OCI-M2 (cell line): ENCODE data around the gene NCOA5.
"Not testable (repeated sequence)": the region's sequence is repeated elsewhere in the genome, so short reads cannot be mapped to it uniquely, and the experiment has no call there.

Experiments used
- DNase-seq: peaks from one replicate; lab custom pipeline; 2025; ENCODE audit not compliant: unreplicated experiment; lab: John Stamatoyannopoulos, UW

NCOA5 gene

DNA sequence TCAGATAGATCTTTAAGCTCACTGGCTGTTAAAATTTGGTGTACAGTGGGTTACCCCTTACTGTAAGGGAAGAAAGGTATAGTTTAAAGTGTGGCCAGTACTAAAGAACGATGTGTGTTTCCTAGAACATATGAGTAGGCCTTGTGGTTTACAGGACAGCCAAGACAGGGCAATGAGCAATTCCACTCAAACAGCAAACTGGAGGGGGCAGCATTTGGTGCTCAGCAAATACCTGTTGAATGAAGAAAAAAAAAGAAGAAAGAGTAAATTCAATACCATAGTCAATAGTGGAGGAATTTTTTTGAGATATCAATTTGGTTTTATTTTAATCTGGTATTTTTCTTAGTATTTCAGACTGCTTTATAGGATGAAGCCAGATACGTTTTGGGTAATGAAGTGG lies 3.8 kb upstream of the NCOA5 start:
- DNase-seq, result no peak

DNA sequence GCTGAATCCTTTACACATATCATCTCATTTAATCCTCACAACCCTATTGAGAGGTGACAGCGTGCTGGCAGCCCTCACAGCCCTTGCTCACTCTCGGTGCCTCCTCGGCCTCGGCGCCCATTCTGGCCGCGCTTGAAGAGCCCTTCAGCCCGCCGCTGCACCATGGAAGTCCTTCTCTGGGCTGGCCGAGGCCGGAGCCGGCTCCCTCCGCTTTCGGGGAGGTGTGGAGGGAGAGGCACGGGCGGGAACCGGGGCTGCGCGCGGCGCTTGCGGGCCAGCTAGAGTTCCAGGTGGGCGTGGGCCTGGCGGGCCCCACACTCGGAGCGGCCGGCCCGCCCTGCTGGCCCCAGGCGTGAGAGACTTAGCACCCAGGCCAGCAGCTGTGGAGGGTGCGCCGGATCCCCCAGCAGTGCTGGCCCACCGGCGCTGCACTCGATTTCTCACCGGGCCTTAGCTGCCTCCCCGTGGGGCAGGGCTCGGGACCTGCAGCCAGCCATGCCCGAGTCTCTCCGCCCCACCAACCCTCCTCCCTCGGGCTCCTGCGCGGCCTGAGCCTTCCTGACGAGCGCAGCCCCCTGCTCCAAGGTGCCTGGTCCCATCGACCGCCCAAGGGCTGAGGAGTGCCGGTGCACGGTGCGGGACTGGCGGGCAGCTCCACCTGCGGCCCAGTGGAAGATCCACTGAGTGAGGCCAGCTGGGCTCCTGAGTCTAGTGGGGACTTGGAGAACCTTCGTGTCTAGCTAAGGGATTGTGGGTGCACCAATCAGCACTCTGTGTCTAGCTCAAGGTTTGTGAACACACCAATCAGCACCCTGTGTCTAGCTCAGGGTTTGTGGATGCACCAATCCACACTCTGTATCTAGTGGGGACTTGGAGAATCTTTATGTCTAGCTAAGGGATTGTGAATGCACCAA lies 2.1 kb upstream of the NCOA5 start:
- not testable (repeated sequence) for DNase-seq

DNA sequence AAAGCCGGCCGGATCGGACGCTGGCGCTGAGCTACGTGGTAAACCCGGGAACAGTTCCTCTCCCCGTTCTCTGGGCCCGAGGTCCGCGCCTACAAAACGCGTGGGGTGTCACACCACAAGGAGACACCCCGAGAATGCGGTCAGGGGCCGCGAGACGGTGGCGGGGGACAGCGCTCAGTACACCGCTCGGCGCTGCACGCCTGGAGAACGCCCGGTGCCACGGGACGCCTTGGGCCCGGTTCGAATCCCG lies 670 bp downstream of the NCOA5 start:
- DNase-seq, result no peak

DNA sequence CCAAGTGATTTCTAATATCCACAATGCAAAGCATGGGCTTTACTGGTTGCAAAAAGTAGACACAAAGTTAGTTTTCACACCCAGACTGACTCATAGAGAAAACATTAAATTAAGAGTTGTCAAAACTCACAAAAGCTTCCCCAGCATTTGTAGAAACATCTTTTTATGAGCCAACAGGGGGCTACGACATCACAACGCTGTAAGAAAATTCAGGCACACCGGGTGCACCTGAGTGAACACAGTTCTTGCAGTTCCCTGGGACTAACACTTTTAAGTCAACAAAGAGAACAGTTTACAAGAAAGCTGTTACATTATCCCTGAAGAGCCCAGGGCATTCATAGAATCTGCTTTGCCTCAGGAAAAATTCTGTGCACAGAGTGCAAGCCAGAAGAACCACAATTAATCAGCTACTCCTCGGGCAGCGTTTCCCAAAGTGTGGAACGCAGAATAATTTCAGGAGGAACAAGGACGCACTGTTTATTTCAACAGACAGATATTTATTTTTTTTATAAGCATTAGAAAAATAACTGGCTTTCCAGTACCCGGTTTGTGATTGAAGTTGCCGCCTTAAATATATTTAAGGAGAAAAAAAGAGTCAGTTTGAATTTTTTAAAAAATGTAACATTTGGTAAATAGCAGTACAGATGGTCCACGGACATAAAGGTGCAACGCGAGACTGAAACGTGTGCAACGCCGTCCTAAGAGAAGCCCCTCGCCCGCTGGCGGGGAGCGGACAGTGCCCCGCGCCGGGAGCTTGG lies 1.2 kb downstream of the NCOA5 start:
- no peak for DNase-seq

DNA sequence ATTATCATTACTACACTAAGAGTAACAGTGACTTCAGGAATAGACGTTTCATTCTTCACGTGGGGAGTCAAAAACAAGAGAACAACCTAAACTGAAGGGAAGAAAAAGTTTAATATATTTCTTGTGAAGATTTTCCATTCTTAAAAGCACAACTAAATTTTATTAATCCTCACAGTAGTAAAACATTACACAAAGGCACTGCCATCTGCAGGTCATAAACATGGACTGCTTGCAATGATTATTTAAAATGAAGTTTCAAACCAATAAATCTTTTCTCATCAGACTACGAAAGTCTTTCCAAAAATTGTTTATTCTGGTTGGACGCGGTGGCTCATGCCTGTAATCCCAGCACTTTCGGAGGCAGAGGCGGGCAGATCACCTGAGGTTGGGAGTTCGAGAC lies 2.6 kb downstream of the NCOA5 start:
- DNase-seq, result no peak

DNA sequence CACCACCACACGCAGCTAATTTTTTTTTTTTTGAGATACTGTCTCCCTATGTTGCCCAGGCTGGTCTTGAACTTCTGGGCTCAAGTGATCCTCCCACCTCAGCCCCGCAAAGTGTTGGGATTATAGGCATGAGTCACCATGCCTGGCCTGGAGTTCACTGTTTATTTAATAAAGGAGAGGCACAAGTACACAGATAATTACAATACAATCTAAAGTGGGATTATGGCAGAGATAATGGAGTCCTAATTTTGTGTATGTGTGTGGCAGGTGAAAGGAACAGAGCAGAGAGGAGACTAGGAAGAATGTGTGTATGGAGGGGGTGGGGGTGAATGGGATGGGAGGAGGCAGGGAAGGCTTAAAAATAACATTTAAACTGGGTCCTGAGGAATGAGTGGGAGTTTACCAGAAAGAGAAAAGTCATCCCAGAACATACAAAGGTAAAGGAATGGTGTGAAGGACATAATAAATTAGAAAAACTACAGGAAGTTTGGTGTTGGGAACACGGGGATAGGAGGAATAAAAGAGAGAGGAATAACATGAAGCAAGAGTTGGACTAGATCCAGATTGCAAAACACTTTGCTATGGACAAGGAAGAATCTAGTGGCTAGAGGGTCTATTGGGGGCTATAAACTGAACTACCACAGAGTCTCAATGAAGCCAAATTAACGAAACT lies 4.4 kb downstream of the NCOA5 start:
- DNase-seq, result no peak

DNA sequence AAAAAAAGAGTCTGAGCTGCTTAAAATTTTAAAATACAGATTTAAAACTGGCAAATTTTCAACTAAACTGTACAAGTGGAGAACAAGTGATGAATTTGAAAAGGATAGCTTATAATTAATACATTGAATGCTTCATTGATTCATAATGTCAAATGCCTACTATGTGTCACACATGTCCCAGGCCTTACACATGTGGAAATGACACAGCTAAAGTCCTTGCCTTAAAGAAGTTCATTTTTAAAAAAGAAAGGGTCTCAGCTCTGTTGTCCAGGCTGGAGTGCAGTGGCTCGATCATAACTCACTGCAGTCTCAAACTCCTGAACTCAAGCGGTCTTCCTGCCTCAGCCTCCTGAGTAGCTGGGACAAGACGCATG lies 5.0 kb downstream of the NCOA5 start:
- no peak for DNase-seq

DNA sequence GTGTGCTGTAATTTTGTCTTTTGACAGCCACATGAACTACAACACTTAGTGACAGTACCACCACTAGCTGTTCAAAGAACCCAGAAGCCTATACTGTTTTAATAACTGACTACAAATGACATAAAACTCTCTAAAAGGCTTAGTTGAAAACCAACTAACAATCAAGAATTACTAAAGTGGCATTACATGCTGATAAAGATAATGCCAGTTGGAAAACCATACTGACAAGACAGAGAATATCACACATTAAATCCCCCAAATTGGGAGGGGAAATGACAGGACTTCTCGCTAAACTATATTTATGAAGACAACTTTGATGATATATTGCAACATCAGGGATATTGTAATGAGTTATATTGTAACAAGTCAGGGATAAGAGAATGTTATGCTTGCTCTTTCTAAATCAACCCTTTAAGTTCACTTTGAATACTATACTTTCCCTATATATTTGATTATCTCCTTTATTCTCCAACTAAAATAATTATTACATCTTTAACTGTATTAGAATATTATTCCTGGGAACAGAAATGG lies 6.2 kb downstream of the NCOA5 start:
- DNase-seq, result no peak

DNA sequence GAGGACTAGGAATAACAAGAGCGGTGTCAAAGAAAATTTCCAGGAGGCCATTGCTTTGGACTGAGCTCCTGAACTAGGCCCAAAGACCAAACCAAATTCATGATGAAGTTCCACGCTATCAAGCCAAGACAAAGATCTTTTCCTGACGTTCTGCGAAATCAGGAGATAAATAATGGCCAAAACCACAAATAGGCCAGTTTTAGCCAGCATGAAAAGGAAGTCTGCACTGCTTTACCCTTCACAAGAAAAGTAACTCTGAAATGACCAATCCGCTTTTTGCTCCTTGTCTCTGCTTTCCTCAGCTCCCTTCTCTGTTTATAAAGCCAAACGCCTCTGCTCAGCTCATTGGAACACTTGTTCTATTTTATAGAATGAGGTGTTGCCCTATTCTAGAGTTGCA lies 6.7 kb downstream of the NCOA5 start:
- DNase-seq, result no peak

DNA sequence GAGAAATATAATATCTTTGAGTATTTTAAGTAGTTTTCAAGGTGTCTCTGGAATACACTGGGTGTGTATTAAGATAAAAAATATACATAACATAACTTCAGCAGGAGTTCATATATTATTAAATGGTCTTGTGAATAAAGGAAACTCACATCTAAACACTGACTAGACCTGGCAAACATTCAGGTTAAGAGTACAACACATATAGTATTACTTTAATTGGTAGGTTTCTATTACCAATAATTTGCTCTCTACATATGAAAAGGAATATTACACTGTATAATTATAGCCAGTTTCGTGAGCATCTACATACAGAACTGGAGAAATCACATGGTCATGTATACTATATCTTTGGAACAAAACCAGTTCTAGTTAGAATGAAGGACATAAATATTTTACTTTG lies 8.7 kb downstream of the NCOA5 start:
- DNase-seq, result no peak

DNA sequence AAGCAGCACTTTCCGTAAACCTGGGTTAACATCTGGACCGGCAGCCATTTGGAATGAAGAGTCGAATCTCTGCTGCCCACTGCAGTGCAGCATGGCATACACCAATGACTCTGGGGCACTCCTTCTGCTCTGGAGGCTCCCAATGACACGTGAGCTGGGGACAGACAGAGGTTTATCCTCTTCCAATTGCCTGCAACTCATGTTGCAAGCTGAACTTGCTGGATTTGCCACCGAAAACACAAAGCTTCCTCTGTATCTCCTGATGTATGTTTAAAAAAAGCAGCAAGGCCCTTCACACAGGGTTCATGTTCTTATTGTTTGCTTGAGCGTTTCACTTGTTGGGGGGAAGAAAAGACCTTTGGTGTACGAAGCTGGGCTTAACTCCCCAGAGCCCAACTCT lies 10.8 kb downstream of the NCOA5 start:
- DNase-seq, result no peak

DNA sequence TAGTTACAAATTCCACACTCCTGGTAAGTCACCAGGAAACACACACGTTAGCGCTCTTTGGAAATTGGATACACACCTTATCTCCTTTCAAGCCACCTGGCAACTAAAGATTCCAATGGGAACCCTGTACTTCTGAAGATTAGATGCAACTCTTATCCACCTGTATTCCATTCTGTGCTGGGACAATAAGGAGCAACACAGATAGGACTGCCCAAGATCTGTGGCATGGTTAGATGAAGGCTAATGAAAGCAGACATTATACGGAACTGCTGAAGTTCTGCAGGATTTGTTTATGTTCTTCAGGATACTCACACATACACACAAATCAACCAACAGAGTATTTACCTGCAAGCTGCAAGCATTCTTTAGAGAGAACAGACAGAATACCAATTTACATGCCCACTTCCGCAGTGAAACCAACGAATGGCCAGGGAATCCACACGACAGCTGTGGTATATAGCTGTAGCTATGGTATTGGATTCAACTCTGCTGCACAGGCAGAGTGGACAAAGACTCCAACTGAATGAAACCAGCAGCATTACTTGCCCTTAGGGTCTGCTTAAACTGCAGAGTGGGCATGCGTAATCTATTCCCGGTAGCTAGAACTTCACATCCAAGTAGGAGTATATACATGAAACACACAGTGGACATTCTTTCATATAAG lies 12.0 kb downstream of the NCOA5 start:
- DNase-seq, result no peak

DNA sequence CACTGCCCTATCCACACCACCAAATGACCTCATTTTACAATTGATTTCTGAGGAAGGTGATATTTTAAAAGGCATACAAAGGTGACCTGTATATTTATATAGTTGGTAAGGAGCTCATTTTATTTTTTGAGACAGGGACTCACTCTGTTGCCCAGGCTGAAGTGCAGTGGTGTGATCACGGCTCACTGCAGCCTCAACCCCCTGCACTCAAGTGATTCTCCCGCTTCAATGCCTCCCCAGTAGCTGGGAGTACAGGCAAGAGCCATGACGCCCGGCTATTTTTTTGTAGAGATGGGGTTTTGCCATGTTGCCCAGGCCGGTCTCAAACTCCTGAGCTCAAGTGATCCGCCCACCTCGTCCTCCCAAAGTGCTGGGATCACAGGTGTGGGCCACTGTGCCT lies 13.0 kb downstream of the NCOA5 start:
- no peak for DNase-seq

DNA sequence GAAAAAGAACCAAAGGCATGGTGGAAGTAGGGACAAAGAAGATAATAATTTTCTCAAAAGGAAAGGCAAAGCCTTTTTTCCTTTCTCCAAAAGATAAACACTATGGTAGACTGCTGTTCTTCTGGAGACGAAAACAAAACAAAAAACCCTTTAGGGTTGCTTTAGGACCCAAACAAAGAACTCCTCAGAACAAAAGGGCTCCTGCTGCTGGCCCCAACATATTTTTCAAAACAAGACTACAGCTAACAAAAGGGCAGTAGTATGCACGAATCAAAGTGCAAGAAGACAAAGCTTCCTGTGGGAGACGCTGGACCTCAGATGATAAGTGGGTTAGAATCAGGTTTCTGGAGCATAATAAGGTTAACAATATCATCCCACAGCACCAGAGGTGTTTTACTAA lies 15.8 kb downstream of the NCOA5 start:
- no peak for DNase-seq

DNA sequence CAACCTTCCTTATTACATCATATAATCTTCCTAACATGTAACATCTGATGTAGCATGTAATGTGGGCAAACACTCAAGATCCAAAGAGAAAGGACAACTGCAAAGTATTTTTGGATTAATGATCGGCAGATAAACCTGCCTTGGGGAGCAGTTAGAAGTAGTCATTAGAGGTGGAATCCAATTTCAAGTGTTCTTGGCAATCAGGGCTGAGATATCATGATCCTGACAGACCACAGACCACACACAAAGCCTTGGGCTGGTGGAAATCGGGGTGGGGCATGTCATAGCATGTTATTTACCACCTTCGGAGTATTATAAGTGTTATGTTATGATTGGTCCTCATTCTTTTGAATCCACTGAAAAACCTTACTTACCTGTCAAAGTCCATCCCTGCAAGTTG lies 16.3 kb downstream of the NCOA5 start:
- DNase-seq, result no peak

DNA sequence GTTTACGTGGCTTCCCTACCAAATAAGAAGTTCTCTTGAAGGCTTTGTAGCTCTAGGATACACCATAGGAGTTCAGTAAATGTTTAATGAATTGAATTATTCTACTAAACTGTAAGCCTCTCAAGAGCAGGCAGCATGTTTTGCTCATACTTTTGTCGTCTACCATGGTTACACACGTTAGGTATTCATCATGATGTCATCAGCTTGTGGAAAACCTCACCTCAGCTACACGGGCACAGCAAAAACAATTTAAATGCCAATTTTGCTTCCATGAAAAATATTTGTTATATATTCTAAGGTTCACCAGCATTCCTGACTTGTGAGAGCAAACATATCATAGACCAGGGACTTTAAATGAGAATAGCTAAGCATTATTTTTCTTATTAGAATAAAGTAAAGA lies 16.7 kb downstream of the NCOA5 start:
- DNase-seq, result no peak

DNA sequence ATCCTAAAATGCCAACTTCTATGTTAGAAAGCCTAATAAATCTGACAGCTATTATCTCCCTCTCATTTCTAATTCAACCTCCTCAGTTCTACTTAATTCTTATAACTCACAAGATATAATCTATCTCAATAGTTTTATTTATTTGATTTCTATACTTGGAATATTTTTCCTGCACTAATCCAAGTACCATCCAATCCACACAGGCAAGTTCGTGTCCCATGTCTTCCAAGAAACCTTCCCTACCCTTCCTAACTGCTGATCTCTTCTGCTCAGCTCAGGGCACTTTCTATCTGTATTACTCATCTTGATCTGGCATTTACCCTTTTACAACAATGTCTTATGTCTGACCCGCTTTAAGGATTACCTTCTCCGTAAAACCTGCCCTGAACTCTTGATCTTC lies 18.2 kb downstream of the NCOA5 start:
- no peak for DNase-seq

DNA sequence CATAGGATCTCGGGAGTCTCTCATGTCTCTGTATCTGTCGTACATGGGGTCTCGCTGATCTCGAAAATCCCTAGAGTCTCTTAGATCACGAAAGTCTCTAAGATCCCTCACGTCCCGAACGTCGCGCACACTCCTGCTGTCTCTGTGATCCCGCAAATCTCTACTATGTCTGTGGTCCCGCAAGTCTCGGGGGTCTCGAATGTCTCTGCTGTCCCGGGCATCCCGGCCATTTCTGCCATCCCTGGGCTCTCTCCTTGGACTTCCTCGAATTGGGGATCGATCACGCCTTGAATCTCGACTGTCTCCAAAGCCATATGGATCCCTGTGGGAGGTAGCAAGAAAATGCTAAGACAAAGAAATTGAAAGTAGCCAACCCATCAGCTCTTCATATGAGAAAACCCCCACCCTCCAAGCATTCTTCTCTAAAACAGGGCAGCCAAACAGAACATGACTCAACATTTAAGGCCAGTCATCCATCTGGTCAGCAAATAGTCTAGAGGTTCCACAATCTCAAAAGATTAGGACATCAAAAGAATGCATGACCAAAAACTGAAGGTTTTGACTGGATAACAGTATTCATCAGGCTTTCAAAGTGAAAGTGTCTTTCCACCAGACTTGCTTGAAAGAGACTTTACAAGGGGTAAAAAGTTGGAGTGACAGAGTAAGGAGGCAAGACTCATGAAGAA lies 19.4 kb downstream of the NCOA5 start:
- no peak for DNase-seq

DNA sequence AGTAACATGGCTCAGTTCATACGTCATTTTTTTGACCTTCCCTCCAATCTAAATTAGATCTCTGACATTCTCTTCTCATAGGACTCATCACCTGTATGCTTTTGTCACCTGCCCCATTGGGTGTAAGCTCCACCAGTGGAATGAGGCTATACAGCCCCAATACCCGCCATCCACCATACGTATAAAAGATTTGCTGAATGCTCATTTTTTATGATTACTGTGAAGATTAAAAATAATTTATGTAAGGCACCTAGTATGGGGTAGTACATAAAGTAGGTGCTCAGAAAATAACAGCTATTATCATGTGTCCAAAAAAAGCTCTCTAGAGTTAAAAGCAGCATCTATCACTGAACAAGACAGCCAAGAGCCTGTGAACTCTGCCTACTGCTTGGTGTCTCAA lies 24.1 kb downstream of the NCOA5 start:
- DNase-seq, result no peak

DNA sequence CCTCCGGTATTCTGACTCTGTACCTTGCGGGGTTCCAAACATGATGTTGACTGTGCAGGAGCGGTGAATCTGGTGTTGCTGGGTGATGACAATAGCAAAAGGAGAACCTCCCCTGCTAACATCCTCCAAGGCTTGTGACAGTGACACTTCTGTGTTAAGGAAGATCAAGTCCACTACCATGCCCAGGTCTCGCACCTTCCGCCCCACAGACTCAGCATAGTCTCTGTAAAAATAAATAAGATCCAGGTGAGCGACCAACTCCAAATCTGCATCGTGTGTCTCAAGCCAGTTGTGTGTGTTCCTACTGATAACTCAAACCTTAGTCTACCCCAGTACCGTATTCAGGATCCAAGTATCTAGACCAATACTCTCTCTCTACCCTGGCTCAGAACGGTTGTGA lies 24.8 kb downstream of the NCOA5 start:
- DNase-seq, result no peak

DNA sequence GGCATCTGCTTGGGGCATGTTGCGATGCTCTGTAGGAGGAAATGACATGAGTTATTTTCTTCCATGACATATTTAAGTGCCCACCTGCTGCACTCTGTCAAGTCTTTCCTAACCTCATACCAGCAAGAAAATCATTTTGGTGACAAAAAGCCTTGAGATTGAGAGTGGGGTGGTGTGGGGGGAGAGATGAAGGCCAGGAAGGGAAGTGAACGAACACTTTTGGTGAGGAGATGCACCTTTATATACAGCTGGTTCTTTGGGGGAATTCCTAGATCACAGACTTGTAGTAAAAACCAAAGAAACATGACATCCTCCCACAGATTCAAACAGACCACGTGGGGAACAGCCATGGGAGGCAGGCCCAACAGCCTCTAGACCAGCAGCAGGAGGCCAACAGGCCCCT lies 26.1 kb downstream of the NCOA5 start:
- no peak for DNase-seq
